HG03439 (cell line): ENCODE data around the gene CCNJL.
"Not testable (repeated sequence)": the region's sequence is repeated elsewhere in the genome, so short reads cannot be mapped to it uniquely, and the experiment has no call there.

Source experiments
- ATAC-seq: cut with Tn5 transposase; IDR thresholded peaks from one replicate; pipeline ENCODE4 v1.9.1; 2021; ENCODE audit warnings: mild to moderate bottlenecking, moderate library complexity; ENCODE audit not compliant: unreplicated experiment

The CCNJL gene

GRCh38 chr5:160312134-160312959 lies at the start of gene CCNJL:
CCNJL (minus strand) TSS chr5:160312564; CDS start chr5:160311923, 641 bp downstream.
- no peak for ATAC-seq

GRCh38 chr5:160361624-160362228 lies 49.4 kb upstream of the CCNJL start:
- ATAC-seq, result no peak

- no peak for ATAC-seq
Observed at GRCh38 chr5:160360310-160360709, 47.9 kb upstream of the CCNJL start.

GRCh38 chr5:160359816-160360215 lies 47.5 kb upstream of the CCNJL start:
- no peak for ATAC-seq

- no peak for ATAC-seq
Observed at GRCh38 chr5:160359242-160359641, 46.9 kb upstream of the CCNJL start.

- no peak for ATAC-seq
Observed at GRCh38 chr5:160357861-160358411, 45.6 kb upstream of the CCNJL start.

GRCh38 chr5:160357394-160357793 lies 45.0 kb upstream of the CCNJL start:
- no peak for ATAC-seq

GRCh38 chr5:160356550-160357347 lies 44.4 kb upstream of the CCNJL start:
- no peak for ATAC-seq

GRCh38 chr5:160354666-160355065 lies 42.3 kb upstream of the CCNJL start:
- ATAC-seq, result no peak

- ATAC-seq, result no peak
Observed at GRCh38 chr5:160353379-160353778, 41.0 kb upstream of the CCNJL start.

- no peak for ATAC-seq
Observed at GRCh38 chr5:160352308-160352707, 39.9 kb upstream of the CCNJL start.

GRCh38 chr5:160349935-160350303 lies 37.6 kb upstream of the CCNJL start:
- no peak for ATAC-seq

GRCh38 chr5:160349249-160349934 lies 37.0 kb upstream of the CCNJL start:
- ATAC-seq, result no peak

GRCh38 chr5:160348080-160348479 lies 35.7 kb upstream of the CCNJL start:
- no peak for ATAC-seq

GRCh38 chr5:160347448-160347847 lies 35.1 kb upstream of the CCNJL start:
- ATAC-seq, result no peak

- no peak for ATAC-seq
Observed at GRCh38 chr5:160342413-160342941, 30.1 kb upstream of the CCNJL start.

- no peak for ATAC-seq
Observed at GRCh38 chr5:160341309-160341870, 29.0 kb upstream of the CCNJL start.

GRCh38 chr5:160340513-160340912 lies 28.1 kb upstream of the CCNJL start:
- ATAC-seq, result not testable (repeated sequence)

- ATAC-seq, result no peak
Observed at GRCh38 chr5:160339406-160340130, 27.2 kb upstream of the CCNJL start.
